ENCODE data around the gene GSTO1.

Gene GSTO1

DNA sequence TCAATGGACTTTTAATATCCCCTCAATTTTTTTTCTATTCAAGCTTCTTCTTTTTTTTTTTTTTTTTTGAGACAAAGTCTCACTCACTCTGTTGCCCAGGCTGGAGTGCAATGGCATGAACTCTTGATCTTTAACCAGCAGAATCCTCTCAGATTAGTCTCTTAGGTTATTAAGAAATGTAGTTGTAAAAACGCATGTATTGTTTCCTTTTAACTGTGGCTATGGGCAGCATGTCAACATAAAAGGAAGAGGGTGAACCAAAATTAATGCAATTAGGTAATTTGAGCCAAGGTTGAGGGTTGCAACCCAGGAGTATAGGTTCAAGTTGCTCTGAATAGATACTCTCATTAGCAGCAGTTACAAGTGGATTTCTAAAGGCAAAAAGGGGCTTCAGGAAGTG lies 4.3 kb upstream of the GSTO1 start:
- DNase-seq (ENCODE audit: low spot score): no peak

DNA sequence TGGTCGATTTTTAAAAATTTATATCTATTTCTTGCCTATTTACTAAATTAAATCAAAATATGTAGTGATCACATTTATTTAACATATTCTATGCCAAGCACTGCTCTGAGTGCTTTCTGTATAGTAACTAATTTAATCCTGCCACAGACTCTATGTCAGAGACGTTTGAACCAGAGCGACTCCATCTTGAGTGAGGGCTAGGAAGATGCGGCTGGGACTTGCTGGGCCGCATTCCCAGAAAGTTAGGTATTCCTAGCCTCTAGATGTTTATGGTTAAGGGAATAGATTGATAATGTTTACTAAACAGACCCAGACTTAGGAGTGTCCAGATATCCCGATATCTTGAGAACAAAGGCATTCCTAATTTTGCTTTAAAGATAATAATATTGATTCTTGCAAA lies 3.2 kb upstream of the GSTO1 start:
- no peak for DNase-seq (ENCODE audit: low spot score)

DNA sequence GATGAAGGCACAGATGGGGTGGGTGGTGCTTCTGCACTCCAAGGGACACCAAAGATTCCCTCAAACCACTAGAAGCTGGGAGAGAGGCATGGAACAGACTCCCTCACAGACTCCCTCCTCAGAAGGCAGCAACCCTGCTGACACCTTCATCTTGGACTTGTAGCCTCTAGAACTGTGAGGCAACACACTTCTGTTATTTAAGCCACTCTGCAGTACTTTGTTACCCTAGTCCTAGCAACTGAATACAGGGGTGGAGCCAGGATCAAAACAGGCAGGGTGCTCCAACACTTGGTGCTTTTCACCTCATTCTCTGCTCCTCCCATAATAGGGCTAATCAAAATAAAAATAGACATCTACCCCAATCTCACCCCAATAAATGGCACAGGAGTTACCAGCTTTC lies 2.3 kb upstream of the GSTO1 start:
- DNase-seq (ENCODE audit: low spot score): no peak

DNA sequence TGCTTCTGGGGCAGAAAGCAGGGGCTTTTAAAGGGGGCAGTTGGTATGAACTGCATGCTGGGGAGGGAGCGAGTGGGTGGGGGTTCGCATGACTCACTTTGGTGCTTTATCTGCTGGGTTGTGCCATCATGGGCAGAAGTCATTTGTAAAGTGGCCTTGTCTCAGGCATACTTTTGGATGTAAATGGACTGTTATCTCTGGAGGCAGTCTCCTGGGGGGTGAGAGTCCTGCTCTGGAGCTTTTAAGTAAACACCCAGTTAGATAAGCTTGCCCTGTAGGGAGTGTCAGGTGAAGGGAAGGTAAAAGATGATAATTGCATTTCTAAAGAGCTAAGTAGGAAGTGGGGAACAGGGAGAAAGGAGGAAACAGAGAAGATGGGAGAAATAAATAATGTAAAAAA lies 1.6 kb upstream of the GSTO1 start:
- no peak for DNase-seq (ENCODE audit: low spot score)

DNA sequence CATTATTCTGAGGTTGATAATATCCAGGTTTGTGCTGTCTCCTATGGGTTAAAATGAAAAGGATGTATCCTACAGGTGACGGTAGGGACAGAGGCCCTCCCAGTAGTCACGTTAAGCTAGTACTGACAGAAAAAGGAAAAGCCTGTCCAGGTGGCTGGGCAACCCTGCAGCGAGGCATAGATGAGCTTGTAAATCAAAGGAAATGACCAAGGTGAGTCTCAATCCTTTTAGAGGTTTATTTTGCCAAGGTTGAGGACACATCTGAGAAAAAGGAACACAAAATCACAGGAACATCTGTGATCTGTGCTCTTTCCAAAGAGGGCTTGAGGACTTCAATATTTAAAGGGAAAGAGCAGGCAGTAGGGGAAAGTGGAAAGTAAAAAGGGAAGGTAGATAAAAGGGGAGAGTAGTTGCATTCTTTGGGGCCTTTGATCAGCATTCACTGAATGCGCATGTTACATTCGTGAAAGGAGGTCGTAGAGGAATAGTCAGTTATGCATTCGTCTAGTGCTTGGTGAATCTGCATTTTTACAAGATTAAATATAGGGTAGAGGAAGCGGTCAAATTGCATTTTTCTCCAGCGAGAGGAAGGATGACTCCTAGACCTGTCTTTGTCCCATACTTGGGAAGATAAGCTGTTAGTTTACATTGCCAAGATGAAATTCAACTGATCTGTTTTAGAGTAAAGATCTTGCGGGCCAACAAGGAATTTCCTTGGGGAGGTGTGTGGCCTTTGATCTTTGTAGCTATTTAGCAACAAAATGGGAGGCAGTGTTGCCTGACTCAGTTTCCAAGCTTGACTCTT lies 884 bp upstream of the GSTO1 start:
- DNase-seq (ENCODE audit: low spot score): no peak

DNA sequence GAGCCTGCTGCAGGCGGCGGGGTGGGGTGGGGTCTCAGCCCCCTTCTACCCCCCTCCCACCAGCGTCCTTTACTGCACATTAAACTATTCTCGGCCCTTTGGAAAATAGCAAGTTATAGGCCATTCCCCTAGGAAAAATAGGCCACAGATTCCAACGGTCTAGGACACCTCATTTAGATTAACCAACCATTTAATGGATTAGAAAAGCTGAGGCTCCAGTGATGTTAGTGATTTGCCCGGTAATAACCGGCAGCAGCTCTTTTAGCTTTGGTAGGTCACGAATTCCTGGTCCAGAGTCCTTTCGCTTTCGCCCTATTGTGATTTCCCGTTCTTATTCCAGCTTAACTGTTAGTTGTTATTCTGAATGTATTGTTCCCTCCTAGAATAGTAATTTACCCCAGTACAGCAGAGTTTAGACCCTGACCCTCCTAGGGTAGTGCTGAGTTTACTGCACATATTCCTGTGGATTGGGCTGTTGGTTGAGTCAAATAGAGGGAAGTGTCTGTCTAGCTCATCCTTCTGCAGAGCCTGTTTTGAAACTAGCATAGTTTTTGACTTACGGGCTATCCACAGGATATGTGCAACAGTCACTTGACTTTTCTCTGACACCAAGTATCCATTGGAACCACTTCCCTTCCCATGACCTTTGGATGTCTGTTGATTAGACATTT lies 754 bp downstream of the GSTO1 start:
- no peak for DNase-seq (ENCODE audit: low spot score)

DNA sequence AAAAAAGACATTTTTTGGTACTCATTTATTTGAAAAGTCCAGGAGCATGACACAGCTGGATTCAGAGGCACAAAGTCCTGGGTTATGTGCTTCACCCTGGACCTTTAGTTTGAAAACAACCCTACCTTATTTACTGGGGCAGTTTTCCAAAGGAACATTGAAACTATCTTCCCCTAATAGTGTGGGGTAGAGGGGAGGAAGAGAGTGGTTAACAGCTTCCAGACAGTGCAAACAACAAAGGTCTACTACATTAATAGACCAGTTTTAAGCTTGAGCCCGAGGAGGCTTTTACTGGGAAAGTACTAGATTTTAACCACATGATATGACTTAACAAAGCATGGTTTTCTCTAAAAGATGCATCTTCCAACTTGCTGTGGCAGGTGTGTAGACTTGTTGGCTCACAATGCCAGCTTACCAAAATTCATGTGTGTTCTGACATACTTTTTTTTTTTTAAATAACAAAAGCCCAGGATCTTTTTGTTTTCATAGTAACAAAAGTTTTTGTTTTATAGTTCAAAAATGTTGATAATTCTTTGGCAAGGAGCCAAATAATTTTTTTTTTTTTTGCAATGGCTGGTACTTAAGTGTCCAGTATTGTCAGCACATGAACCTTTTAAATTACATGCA lies 1.8 kb downstream of the GSTO1 start:
- DNase-seq (ENCODE audit: low spot score): peak; percentile 60

DNA sequence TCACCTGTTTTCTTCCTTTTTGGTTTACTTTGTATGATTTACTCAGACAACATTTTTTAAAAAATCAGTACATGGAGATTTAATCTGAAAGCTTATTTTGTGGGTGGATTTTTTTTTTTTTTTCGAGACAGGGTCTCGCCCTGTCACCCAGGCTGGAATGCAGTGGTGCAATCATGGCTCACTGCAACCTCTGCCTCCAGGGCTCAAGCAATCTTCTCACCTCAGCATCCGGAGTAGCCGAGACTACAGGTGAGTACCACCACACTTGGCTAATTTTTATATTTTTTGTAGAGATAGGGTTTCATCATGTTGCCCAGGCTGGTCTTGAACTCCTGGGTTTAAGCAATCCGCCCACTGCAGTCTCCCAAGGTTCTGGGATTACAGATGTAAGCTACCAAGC lies 2.5 kb downstream of the GSTO1 start:
- no peak for DNase-seq (ENCODE audit: low spot score)

DNA sequence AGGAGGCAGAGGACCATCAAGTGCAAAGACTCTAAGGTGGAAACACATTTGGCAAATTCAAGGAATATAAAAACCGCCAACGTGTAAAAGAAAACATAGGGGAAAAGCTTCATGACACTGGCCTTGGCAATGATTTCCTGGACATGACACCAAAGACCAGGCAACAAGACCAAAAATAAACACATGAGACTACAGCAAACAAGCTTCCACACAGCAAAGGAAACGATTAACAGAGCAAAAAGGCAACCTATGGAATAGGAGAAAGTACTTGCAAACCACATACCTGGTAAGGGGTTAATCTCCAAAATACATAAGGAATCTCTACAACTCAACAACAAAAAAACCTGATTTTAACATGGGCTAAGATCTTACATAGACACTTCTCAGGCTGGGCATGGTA lies 3.5 kb downstream of the GSTO1 start:
- DNase-seq (ENCODE audit: low spot score): no peak

DNA sequence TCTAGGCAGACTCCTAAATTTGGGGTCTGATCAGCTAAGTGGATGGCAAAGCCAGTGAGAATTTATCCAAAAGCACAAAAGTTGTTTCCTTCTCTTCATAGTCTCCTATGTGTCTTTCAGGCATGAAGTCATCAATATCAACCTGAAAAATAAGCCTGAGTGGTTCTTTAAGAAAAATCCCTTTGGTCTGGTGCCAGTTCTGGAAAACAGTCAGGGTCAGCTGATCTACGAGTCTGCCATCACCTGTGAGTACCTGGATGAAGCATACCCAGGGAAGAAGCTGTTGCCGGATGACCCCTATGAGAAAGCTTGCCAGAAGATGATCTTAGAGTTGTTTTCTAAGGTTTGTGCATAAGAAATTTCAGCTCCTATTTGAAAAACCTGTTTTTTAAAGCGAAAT lies 4.8 kb downstream of the GSTO1 start:
- DNase-seq (ENCODE audit: low spot score): no peak

DNA sequence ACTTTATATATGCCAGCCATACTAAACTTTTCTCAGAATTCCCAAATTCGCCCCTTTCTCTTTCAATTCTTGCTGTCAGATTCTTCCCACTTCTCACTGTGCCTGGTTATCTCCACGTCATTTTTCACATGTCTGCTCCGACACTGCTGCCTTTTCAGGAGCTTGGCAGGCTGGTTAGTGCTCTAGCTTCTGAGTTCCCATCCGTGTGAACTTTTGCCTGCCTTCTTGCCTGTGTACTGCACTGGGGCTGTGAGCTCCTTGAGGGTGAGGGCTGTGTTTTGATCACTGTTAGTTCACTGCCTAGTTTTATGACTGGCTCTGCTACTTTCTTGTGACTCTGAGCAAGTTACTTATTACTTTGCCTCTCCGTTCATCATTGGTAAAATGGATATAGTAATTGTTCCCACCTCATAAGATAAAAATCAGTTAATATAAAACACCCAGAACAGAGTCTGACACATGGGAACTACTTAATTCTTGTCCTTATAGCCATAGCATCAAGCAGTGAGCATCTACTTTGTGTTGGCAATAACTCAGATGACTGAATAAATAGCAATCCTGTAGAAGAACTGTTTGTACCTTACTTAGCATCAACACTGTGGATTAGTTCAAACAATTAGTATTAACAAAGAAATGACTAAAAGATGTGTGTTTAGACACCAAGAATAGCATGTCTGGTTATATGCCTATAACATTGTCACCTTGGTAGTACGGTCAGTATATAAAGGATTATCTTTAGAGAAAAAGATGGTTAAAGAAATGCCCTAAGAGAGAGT lies 5.5 kb downstream of the GSTO1 start:
- DNase-seq (ENCODE audit: low spot score): no peak

DNA sequence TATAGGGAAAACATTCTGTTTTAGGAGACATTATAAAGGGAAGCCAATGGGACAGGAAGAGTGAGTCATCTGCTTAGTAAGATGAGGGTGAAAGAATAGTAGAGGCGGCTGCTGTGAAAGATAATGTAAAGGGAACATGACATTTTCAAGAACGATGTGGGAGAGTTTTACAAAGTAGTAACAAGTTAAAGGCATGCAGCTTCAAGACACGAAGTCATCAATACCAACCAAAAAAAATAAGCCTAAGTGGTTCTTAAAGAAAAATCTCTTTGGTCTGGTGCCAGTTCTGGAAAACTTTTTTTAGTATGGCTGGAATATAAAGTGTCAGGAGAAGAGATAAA lies 6.1 kb downstream of the GSTO1 start:
- DNase-seq (ENCODE audit: low spot score): peak; percentile 41

DNA sequence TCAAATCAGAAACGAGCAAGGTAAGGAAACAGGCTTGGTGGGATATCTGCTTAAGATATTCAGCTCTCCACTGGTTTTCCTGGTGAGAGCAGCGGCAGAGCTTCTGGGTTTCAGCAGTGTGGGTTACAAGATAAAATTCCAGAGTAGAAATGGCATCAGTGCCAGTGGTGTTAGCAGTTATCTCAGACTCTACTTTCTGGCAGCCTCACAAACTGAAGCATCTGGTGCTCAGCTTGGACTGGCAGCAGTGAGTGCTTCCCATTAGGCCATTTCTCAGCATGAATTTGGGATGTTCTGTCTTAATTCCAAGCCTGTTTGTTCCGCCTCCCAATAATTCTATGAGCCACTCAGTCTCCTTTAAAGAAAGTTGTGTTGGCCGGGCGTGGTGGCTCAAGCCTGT lies 7.4 kb downstream of the GSTO1 start:
- no peak for DNase-seq (ENCODE audit: low spot score)

DNA sequence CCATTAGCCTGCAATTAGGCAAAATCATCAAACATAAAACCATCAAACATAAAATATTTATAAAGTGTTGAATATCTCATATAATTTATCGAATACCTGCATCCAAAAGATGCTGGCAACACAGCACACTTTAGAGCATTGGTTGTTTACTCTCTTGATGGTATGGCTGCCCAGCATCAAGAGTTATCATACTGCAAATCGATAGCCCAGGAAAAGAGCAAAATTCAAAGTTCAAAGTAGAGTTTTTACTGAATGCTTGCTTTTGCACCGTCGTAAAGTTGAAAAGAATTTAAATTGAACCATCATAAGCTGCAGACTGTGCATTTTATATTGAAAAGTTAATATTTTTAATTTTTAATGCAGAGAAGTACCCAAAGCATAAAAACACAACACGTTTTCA lies 10.1 kb downstream of the GSTO1 start:
- DNase-seq (ENCODE audit: low spot score): no peak

DNA sequence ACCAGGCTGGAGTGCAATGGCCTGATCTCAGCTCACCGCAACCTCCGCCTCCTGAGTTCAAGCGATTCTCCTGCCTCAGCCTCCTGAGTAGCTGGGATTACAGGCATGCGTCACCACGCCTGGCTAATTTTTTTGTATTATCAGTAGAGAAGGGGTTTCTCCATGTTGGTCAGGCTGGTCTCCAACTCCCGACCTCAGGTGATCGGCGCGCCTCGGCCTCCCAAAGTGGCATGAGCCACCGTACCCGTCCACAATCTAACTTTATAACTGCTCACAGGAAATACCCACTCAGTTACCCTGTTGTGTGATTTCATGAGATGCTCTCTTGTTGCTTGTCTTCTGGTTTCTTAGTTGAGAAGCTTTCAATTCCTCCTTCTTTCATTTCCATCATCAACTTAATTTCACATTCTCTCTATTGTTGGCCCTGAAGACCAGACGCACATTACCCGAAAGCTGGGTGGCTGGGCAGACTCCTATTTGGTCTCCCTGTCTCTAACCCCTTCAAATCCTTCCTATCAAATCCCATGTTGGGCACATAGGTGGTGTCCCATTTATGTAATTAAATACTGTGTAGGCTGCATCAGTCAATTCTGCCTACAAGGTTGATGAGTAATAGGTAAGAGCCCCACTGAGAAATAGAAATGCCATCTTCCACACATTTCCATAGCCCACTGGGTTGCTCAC lies 13.2 kb downstream of the GSTO1 start:
- DNase-seq (ENCODE audit: low spot score): no peak

DNA sequence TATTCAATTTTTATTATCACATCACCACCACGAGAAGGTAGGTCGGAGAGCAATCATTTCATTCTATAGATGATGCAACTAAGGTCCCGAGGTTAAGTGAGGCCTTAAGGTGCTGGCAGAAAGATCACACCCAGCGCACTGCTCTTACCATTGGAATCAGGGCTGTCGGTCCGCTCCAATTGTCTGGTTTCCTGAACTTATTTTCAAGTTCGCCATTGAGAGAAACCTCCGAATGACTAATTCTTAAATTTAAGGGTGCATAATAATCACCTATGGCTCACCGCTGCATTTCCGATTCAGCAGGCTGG lies 13.7 kb downstream of the GSTO1 start:
- no peak for DNase-seq (ENCODE audit: low spot score)

DNA sequence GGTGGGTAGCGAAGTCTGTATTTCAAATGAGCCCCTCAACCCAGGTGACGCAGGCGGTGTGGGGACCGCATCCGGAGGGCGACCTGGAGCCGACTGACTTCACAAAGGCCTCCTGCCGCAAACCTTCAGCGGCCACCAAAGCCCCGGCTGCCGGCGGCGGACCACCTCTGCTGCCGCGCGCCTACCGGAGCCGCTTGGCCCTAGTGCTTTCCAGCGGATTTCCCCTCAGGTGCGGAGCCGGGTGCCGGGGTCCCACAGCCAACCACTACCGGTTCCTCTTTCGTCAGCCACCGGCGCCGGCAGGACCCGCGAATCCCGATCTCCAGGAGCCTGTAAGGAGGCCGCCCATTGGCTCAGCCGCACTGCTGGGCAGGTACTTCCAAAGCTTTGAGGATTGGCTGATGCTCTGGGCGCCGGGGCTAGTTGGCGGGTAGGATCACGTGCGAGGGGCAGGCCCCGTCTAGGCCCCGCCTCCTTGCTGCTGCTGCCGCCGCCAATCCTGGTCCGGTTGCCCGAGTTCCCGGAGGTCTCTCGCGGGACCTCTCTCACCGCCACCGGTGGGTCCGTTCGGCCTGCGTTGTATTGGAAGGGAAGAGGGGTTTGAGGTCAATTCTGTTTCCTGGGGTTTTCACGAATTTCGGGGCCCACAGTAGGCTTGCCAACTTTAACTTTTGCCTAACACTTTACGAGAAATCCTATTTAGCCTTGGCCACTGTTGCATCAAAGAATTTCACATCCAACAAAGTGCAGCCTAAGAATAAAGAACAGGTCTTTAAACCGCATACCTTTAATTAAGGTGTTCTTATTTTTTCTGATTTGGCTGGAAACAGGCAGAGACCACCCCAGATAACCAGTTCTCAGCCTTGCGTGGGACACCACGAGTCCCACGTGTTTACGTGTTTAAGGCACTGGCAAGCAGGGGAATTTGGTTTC lies 14.3 kb downstream of the GSTO1 start, which contains the start of gene GSTO2:
Gene GSTO2 (plus strand): TSS at position 472 of the 933 bp plus-strand sequence. CDS start 5,732 bp downstream, outside the sequence.
- peak; percentile 98 for DNase-seq (ENCODE audit: low spot score)

DNA sequence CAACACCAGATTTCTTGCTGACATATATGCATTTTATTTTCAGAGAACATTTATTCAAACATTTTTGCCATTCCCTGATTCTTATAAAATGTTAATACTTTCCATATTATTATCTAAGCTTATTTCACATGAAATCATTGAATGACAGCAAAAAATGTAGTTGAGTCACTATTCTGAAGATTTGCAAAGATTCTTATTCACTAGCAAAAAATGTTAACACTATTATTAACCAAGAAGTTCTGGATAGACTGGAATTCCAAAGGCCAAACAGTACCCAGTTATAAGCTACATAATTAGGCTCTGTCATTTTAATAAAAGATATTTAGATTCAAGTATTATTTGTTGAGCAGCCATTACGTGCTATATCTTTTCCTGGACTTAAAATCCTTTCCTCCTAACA lies 18.6 kb downstream of the GSTO1 start:
- no peak for DNase-seq (ENCODE audit: low spot score)

DNA sequence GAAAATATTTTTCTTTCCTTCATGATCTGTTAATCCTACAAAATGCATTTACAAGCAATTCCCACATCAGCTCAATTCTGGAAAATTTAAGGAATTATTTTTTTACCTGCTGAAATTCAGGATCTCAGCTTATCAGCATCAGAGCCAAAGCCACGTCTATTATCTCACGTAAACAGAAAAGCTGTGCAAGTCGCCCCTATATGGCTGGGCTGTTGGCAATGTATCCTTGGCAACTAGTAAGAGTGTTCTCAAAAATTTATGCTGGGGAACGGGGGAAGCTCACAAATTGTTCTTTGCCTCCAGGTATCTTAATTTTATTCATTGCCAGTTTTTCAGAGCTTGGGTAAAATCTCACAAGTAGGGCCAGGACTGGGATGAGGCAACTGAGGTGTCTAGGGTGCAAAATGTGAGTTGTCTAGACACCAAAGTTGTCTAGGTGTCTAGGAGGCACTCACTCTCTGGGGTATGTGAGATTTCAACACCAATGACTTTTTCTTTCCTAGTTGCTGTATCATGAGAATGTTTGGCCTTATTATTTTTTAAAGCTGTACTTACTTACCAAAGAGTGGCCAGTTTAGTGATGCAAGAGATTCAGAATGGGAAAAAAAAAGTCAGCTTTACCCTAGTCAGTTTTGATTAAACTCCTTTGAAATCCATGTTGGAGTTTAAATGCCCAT lies 19.3 kb downstream of the GSTO1 start:
- DNase-seq (ENCODE audit: low spot score): no peak

Data from CD4-positive, alpha-beta T cell treated with Interleukin-15 for 4 hours (primary cell).